GM23248 (cell line): ENCODE data around the gene CELSR1. TPM values are rescaled to one million over a fixed set of nuclear protein-coding genes. Genes with fewer than 3 reads are reported as not detected.

ENCODE experiments used
- DNase-seq: peaks from one replicate; pipeline ENCODE4 v3.0.0-alpha.2; 2015
- H2AFZ ChIP-seq: fragments of 200-600 bp; sonication (generic); 2 replicates; pipeline ENCODE4 v1.6.1; 2016; ENCODE audit warnings: antibody characterized with exemption
- H3F3A ChIP-seq: fragments of 200-600 bp; sonication (generic); 2 replicates; pipeline ENCODE4 v1.6.1; 2016; ENCODE audit warnings: mild to moderate bottlenecking, antibody characterized with exemption, mixed run types; ENCODE audit not compliant: insufficient read depth
- H3K27ac ChIP-seq: fragments of 200-600 bp; sonication (generic); 2 replicates; pipeline ENCODE4 v1.5.1; 2016; ENCODE audit warnings: mild to moderate bottlenecking
- H3K27me3 ChIP-seq: fragments of 200-600 bp; sonication (generic); replicated peaks from 2 replicates; pipeline ENCODE4 v1.6.1; 2016; ENCODE audit warnings: mild to moderate bottlenecking; ENCODE audit not compliant: insufficient read depth
- H3K36me3 ChIP-seq: fragments of 200-600 bp; sonication (generic); 2 replicates; pipeline ENCODE4 v1.6.1; 2016; ENCODE audit warnings: low read depth, mild to moderate bottlenecking
- H3K4me1 ChIP-seq: fragments of 200-600 bp; sonication (generic); 2 replicates; pipeline ENCODE4 v1.6.1; 2016; ENCODE audit warnings: mild to moderate bottlenecking; ENCODE audit not compliant: insufficient read depth
- H3K4me2 ChIP-seq: fragments of 200-600 bp; sonication (generic); one replicate; pipeline ENCODE4 v1.6.1; 2016; ENCODE audit warnings: mild to moderate bottlenecking; ENCODE audit not compliant: unreplicated experiment
- H3K4me3 ChIP-seq: fragments of 200-600 bp; sonication (generic); 2 replicates; pipeline ENCODE4 v1.5.1; 2016; ENCODE audit warnings: mild to moderate bottlenecking
- H3K79me2 ChIP-seq: fragments of 200-600 bp; sonication (generic); 2 replicates; pipeline ENCODE4 v1.6.1; 2016; ENCODE audit warnings: mild to moderate bottlenecking; ENCODE audit not compliant: insufficient read depth
- H3K9ac ChIP-seq: fragments of 200-600 bp; sonication (generic); 2 replicates; pipeline ENCODE4 v1.6.1; 2016; ENCODE audit warnings: mild to moderate bottlenecking
- H3K9me2 ChIP-seq: fragments of 200-600 bp; sonication (generic); 2 replicates; pipeline ENCODE4 v1.6.1; 2016; ENCODE audit warnings: mixed run types, mild to moderate bottlenecking, moderate library complexity; ENCODE audit not compliant: insufficient read depth
- H3K9me3 ChIP-seq: fragments of 200-600 bp; sonication (generic); one replicate; pipeline ENCODE4 v1.6.1; 2017; ENCODE audit warnings: low read depth
- H4K20me1 ChIP-seq: fragments of 200-600 bp; sonication (generic); 2 replicates; pipeline ENCODE4 v1.6.0; 2016; ENCODE audit not compliant: insufficient read depth
- EZH2 ChIP-seq: fragments of 200-600 bp; sonication (generic); IDR thresholded peaks from 2 replicates; pipeline ENCODE4 v1.6.1; 2018; ENCODE audit warnings: antibody characterized with exemption, mild to moderate bottlenecking; ENCODE audit not compliant: insufficient read depth, poor library complexity, severe bottlenecking
- EZH2phosphoT487 ChIP-seq: fragments of 200-600 bp; sonication (generic); IDR thresholded peaks from 2 replicates; pipeline ENCODE4 v1.6.1; 2018; ENCODE audit warnings: antibody characterized with exemption, moderate library complexity, mild to moderate bottlenecking, low read depth; ENCODE audit not compliant: insufficient read depth
- WGBS, 2 experiments: methylation state at CpG; one replicate each; pipeline ENCODE4 v1.1.6; 2015 to 2017; ENCODE audit warnings: low lambda C conversion rate in 2 of 2, low coverage in 1 of 2; ENCODE audit errors: missing lambda C conversion rate in 2 of 2; 5-methylcytosine and 5-hydroxymethylcytosine counted together
- in situ Hi-C: fragments of 300-500 bp; cut with MboI; formaldehyde crosslinking; loops from 2 replicates; pipeline ENCODE4 v1.15.0; 2020
- polyA plus RNA-seq: library from polyadenylated mRNA; unstranded; fragments of >200 nt; fragmentation: Nextera tagmentation; extraction: Ambion mirVana; gene quantifications from 2 replicates; pipeline ENCODE4 v1.2.1, GENCODE V29; 2016
- total RNA-seq: library from RNA; depleted of rRNA; stranded (reverse); fragments of >200 nt; shearing (Covaris generic); gene quantifications from 2 replicates; pipeline ENCODE4 v1.2.3, GENCODE V29; 2014

Gene CELSR1
- total and polyA plus RNA-seq, 2 experiments from 2014 or later = 0.23 to 0.54 TPM

DNA sequence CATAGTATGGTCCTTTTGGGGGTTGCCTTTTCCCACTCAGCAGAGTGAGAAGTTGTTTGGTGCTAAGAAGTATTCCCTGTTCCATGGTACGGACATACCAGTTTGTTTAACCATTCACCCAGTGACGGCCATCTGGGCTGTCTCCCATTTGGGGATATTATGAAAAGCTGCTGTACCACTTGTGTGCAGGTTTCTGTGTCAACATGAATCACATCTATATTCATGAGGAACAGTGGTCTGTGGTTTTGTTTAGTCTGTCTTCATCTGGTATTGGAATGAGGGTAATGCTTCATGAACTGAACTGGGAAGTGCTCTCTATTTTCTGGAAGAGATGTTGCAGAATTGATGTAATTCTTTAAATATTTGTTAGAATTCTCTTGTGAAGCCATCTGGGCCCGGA, 112.4 kb downstream of the CELSR1 start:
- H3K9me2 ChIP-seq = no peaks in the 10 kb centered on the region
- no peak overlapping the region for H3K4me3 ChIP-seq
- H3K4me1 ChIP-seq = no peaks in the 10 kb centered on the region
- no peaks in the 10 kb centered on the region for H3K79me2 ChIP-seq
- WGBS, 2 experiments = 11 to 26% methylated on average over 3 of the region's 3 CpGs
- H3K36me3 ChIP-seq = no peaks in the 10 kb centered on the region
- DNase-seq = peak; percentile 59
- no peaks in the 10 kb centered on the region for H4K20me1 ChIP-seq
- H3K9ac ChIP-seq = no peak overlapping the region
- TF ChIP-seq EZH2 = no peak
- no peak for TF ChIP-seq EZH2phosphoT487
- in situ Hi-C loops = no loop called here
- H3K9me3 ChIP-seq = no peaks in the 10 kb centered on the region
- peaks cover 10% of the 10 kb centered on the region for H3K27me3 ChIP-seq
- H3F3A ChIP-seq = peaks cover 13% of the 10 kb centered on the region
- no peak overlapping the region for H2AFZ ChIP-seq
- no peak overlapping the region for H3K4me2 ChIP-seq
- no peak overlapping the region for H3K27ac ChIP-seq

DNA sequence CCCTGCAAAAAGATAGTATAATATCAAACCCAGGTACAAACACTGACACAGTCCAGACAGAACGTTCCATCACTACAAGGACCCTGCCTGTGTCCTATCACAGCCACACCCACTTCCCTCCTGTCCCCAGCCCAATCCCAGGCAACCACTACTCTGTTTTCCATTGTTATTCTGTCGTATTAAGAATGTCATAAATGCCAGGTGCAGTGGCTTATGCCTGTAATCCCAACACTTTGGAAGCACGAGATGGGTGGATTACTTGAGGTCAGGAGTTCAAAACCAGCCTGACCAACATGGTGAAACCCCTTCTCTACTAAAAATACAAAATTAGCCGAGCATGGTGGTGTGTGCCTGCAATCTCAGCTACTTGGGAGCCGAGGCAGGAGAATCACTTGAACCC, 112.9 kb downstream of the CELSR1 start:
- Histone ChIP-seq H3K36me3 (no peaks in the 10 kb centered on the region), H2AFZ (no peak overlapping the region), H3K9me2 (no peaks in the 10 kb centered on the region), H3K4me3 (no peak overlapping the region), H3K79me2 (no peaks in the 10 kb centered on the region), H3K27ac (no peak overlapping the region), H4K20me1 (no peaks in the 10 kb centered on the region), H3K27me3 (peaks cover 10% of the 10 kb centered on the region; the same call in 1 of the 2 replicates), H3K9ac (no peak overlapping the region), H3K4me1 (no peaks in the 10 kb centered on the region), H3K4me2 (no peak overlapping the region), H3K9me3 (no peaks in the 10 kb centered on the region), H3F3A (peaks cover 13% of the 10 kb centered on the region)
- no peak for DNase-seq
- 26 to 32% methylated on average over 5 of the region's 5 CpGs for WGBS, 2 experiments
- TF ChIP-seq EZH2 = no peak
- no peak for TF ChIP-seq EZH2phosphoT487
- in situ Hi-C loops = no loop called here

DNA sequence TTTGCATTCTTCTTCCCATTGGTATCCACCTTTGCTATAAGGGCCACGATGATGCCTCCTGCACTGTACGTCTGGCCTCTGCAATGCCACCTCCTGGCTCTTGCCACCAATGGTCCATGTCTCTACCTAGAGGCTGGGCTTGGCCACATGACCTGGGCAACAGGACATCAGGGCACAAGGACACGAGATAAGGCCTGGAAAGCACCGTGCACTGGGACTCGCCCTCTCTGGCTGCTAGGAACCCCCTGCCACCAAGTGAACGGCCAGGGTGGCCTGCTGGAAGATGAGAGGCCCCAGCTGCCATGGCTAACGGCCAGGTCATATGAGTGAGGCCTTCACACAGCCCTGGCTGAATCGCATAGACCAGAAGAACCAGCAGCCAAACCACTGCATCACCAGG, 114.5 kb downstream of the CELSR1 start:
- Histone ChIP-seq H4K20me1 (no peaks in the 10 kb centered on the region), H3K4me2 (no peak overlapping the region), H3K79me2 (no peaks in the 10 kb centered on the region), H3K9ac (no peak overlapping the region), H3K27me3 (peaks cover 3% of the 10 kb centered on the region), H3K9me3 (no peaks in the 10 kb centered on the region), H3K4me1 (no peaks in the 10 kb centered on the region), H3K36me3 (no peaks in the 10 kb centered on the region), H3K4me3 (no peak overlapping the region), H2AFZ (no peak overlapping the region), H3K27ac (no peak overlapping the region), H3F3A (peaks cover 13% of the 10 kb centered on the region), H3K9me2 (no peaks in the 10 kb centered on the region)
- no peak for DNase-seq
- WGBS, 2 experiments = 79 to 83% methylated on average over 8 of the region's 8 CpGs
- TF ChIP-seq EZH2phosphoT487 (no peak), EZH2 (no peak)
- in situ Hi-C loops = no loop called here

DNA sequence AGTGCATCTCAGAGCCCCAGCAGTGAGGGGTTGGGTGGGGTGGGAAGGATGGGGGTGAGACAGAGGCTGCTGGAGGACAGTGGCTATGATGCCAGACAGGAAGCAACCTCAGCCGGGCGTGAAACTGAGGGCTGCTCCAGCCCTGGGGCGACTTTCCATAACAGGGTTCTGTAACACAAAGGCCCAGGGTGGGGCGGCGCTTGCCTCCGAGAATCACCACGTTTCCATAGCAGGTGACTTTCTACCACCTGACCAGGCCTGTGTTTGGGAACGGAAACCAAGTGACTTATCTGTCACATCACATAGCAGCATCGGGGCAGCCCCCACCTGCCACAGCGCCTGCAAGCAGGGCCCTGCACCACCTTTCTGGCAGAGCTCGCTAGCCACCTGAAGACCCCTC, 116.2 kb downstream of the CELSR1 start:
- Histone ChIP-seq H3K9me3 (no peaks in the 10 kb centered on the region), H3F3A (peaks cover 13% of the 10 kb centered on the region), H3K79me2 (no peaks in the 10 kb centered on the region), H3K9me2 (no peaks in the 10 kb centered on the region), H3K4me3 (no peak overlapping the region), H3K4me2 (no peak overlapping the region), H4K20me1 (no peaks in the 10 kb centered on the region), H3K9ac (no peak overlapping the region), H3K27me3 (peaks cover 16% of the 10 kb centered on the region), H3K36me3 (no peaks in the 10 kb centered on the region), H2AFZ (no peak overlapping the region), H3K4me1 (peaks cover under 1% of the 10 kb centered on the region; the same call in 1 of the 2 replicates), H3K27ac (no peak overlapping the region)
- in situ Hi-C loops = no loop called here
- TF ChIP-seq EZH2phosphoT487 = no peak
- no peak for TF ChIP-seq EZH2
- no peak for DNase-seq
- 73 to 74% methylated on average over 11 of the region's 11 CpGs for WGBS, 2 experiments
